Measurements from ENCODE around the gene PTPRG. TPM values are rescaled to one million over a fixed set of nuclear protein-coding genes. Genes with fewer than 3 reads are reported as not detected.

PTPRG gene
- polyA plus RNA-seq, 3 donors: not detected

GRCh38 chr3:62295571-62295970 is 734.2 kb downstream of the PTPRG start:
- Histone ChIP-seq H3K36me3 (replicated peaks in 1 of 2; ENCODE audit: control insufficient read depth in 1 of 2, insufficient read depth in 2 of 2, low read length in 2 of 2) (no peaks in the 10 kb centered on the region), H3K27me3 (ENCODE audit: control insufficient read depth in 2 of 2, insufficient read depth in 2 of 2, low read length in 2 of 2) (no peaks in the 10 kb centered on the region), H3K9ac (ENCODE audit: insufficient read depth, low read length, poor library complexity, severe bottlenecking) (no peak overlapping the region), H3K4me1 (ENCODE audit: control insufficient read depth in 1 of 2, insufficient read depth in 2 of 2, low read length in 2 of 2) (no peaks in the 10 kb centered on the region), H3K27ac (ENCODE audit: low read depth in 1 of 2, low read length in 2 of 2) (no peak overlapping the region), H3K4me2 (replicated peaks; ENCODE audit: extremely low read depth, low read length, poor library complexity, severe bottlenecking) (no peak overlapping the region), H4K20me1 (ENCODE audit: insufficient read depth, low read length) (no peaks in the 10 kb centered on the region), H3K4me3 (replicated peaks in 1 of 3; ENCODE audit: low read depth in 2 of 3, low read length in 3 of 3) (no peak overlapping the region), H2AFZ (ENCODE audit: insufficient read depth, low read depth, low read length, poor library complexity, severe bottlenecking) (no peak overlapping the region), H3K9me3 (replicated peaks in 1 of 2; ENCODE audit: control insufficient read depth in 1 of 2, insufficient read depth in 1 of 2, low read length in 2 of 2) (no peaks in the 10 kb centered on the region), H3K79me2 (ENCODE audit: insufficient read depth, low read length) (no peaks in the 10 kb centered on the region)
- no peak for TF ChIP-seq CTCF (IDR thresholded peaks at IDR 0.05)
- no peak for DNase-seq
- Mint-ChIP-seq H3K36me3 (no peaks in the 10 kb centered on the region), H3K27ac (no peak overlapping the region), H3K4me1 (no peaks in the 10 kb centered on the region), H3K4me3 (no peak overlapping the region), H3K9me3 (peaks cover 0 to 5% (median 0%) of the 10 kb centered on the region in 7 donors), H3K27me3 (ENCODE audit: low read depth in 3 of 3) (no peaks in the 10 kb centered on the region)
- intact Hi-C loops (cut with micrococcal nuclease): no loop called here
- WGBS (ENCODE audit: insufficient coverage): no CpG with 5 or more reads among the region's 2 CpGs

GRCh38 chr3:62300617-62301016 is 739.2 kb downstream of the PTPRG start:
- Histone ChIP-seq H2AFZ (ENCODE audit: insufficient read depth, low read depth, low read length, poor library complexity, severe bottlenecking) (no peak overlapping the region), H3K9ac (ENCODE audit: insufficient read depth, low read length, poor library complexity, severe bottlenecking) (no peak overlapping the region), H3K27ac (ENCODE audit: low read depth in 1 of 2, low read length in 2 of 2) (no peak overlapping the region), H3K27me3 (ENCODE audit: control insufficient read depth in 2 of 2, insufficient read depth in 2 of 2, low read length in 2 of 2) (no peaks in the 10 kb centered on the region), H3K4me3 (replicated peaks in 1 of 3; ENCODE audit: low read depth in 2 of 3, low read length in 3 of 3) (no peak overlapping the region), H3K4me2 (replicated peaks; ENCODE audit: extremely low read depth, low read length, poor library complexity, severe bottlenecking) (no peak overlapping the region), H3K9me3 (replicated peaks in 1 of 2; ENCODE audit: control insufficient read depth in 1 of 2, insufficient read depth in 1 of 2, low read length in 2 of 2) (peaks cover 0 to 6% of the 10 kb centered on the region in 2 donors), H4K20me1 (ENCODE audit: insufficient read depth, low read length) (no peaks in the 10 kb centered on the region), H3K79me2 (ENCODE audit: insufficient read depth, low read length) (no peaks in the 10 kb centered on the region), H3K36me3 (replicated peaks in 1 of 2; ENCODE audit: control insufficient read depth in 1 of 2, insufficient read depth in 2 of 2, low read length in 2 of 2) (no peaks in the 10 kb centered on the region), H3K4me1 (ENCODE audit: control insufficient read depth in 1 of 2, insufficient read depth in 2 of 2, low read length in 2 of 2) (no peaks in the 10 kb centered on the region)
- Mint-ChIP-seq H3K9me3 (peaks cover 4 to 14% (median 11%) of the 10 kb centered on the region in 7 donors), H3K27me3 (ENCODE audit: low read depth in 3 of 3) (peaks cover 0 to under 1% (median 0%) of the 10 kb centered on the region in 3 donors), H3K4me3 (no peak overlapping the region), H3K27ac (no peak overlapping the region), H3K4me1 (no peaks in the 10 kb centered on the region), H3K36me3 (no peaks in the 10 kb centered on the region)
- DNase-seq: no peak
- intact Hi-C loops (cut with micrococcal nuclease): no loop called here
- 75% methylated on average over 2 of the region's 3 CpGs for WGBS (ENCODE audit: insufficient coverage)
- no peak for TF ChIP-seq CTCF (IDR thresholded peaks at IDR 0.05)
